PC-9 (cell line): ENCODE data around the gene KRTAP9-9. TPM values are rescaled to one million over a fixed set of nuclear protein-coding genes. Genes with fewer than 3 reads are reported as not detected.

Experiments
- BruUV-seq: library from RNA; stranded (reverse); fragments of 400-500 nt; replicated peaks from 2 replicates; lab custom pipeline; 2021; lab: Mats Ljungman, UMichigan
- CTCF ChIA-PET: fragments of 300-600 bp; sonication (Branson Sonifier 250); formaldehyde crosslinking; loops from one replicate; lab custom pipeline; 2022; ENCODE audit warnings: antibody characterized with exemption; lab: Charles Lee
- POLR2A ChIA-PET: fragments of 300-600 bp; sonication (Branson Sonifier 250); formaldehyde crosslinking; loops from one replicate; lab custom pipeline; 2022; ENCODE audit warnings: antibody characterized with exemption; ENCODE audit not compliant: unreplicated experiment; lab: Charles Lee
- DNase-seq, 2 experiments: peaks; one replicate each; pipeline versions ENCODE4 v3.0.0 to v3.0.0-alpha.2; 2015 to 2022; ENCODE audit warnings: mixed read lengths in 1 of 2
- H2AFZ ChIP-seq: fragments of 200-600 bp; sonication (generic); 2 replicates; pipeline ENCODE4 v1.8.1; 2017; ENCODE audit warnings: antibody characterized with exemption
- H3F3A ChIP-seq: fragments of 200-600 bp; sonication (generic); 2 replicates; pipeline ENCODE4 v1.8.1; 2017; ENCODE audit warnings: antibody characterized with exemption, mild to moderate bottlenecking, low read depth; ENCODE audit not compliant: insufficient read depth
- H3K27ac ChIP-seq: fragments of 200-600 bp; sonication (generic); 2 replicates; pipeline ENCODE4 v1.6.1; 2016; ENCODE audit warnings: mixed run types
- H3K27me3 ChIP-seq: fragments of 200-600 bp; sonication (generic); 2 replicates; pipeline ENCODE4 v1.6.1; 2016; ENCODE audit warnings: low read depth, mixed run types; ENCODE audit not compliant: insufficient read depth
- H3K36me3 ChIP-seq: fragments of 200-600 bp; sonication (generic); 2 replicates; pipeline ENCODE4 v1.6.1; 2016; ENCODE audit warnings: low read depth, mixed run types
- H3K4me1 ChIP-seq: fragments of 200-600 bp; sonication (generic); replicated peaks from 2 replicates; pipeline ENCODE4 v1.6.1; 2016; ENCODE audit warnings: mixed run types; ENCODE audit not compliant: insufficient read depth
- H3K4me2 ChIP-seq: fragments of 200-600 bp; sonication (generic); 2 replicates; pipeline ENCODE4 v1.6.1; 2017; ENCODE audit warnings: mixed run types
- H3K4me3 ChIP-seq: fragments of 200-600 bp; sonication (generic); 2 replicates; pipeline ENCODE4 v1.6.1; 2016; ENCODE audit warnings: mixed run types
- H3K79me2 ChIP-seq: fragments of 200-600 bp; sonication (generic); 2 replicates; pipeline ENCODE4 v1.6.1; 2017; ENCODE audit warnings: low read depth, mixed run types
- H3K9me2 ChIP-seq: fragments of 200-600 bp; sonication (generic); 2 replicates; pipeline ENCODE4 v1.8.1; 2017; ENCODE audit warnings: mild to moderate bottlenecking; ENCODE audit not compliant: insufficient read depth
- H3K9me3 ChIP-seq: fragments of 200-600 bp; sonication (generic); 2 replicates; pipeline ENCODE4 v1.8.1; 2016; ENCODE audit warnings: low read depth; ENCODE audit not compliant: insufficient read depth
- H4K20me1 ChIP-seq: fragments of 200-600 bp; sonication (generic); 2 replicates; pipeline ENCODE4 v1.8.1; 2017; ENCODE audit not compliant: insufficient read depth
- CTCF ChIP-seq: fragments of 200-600 bp; sonication (generic); conservative IDR thresholded peaks from 2 replicates; pipeline ENCODE4 v1.6.1; 2017; ENCODE audit warnings: mixed run types, antibody characterized with exemption, mild to moderate bottlenecking, moderate library complexity
- EZH2 ChIP-seq: fragments of 200-600 bp; sonication (generic); IDR thresholded peaks from 2 replicates; pipeline ENCODE4 v1.8.0; 2017; ENCODE audit warnings: antibody characterized with exemption, low read depth
- intact Hi-C: fragments of 100-400 bp; cut with micrococcal nuclease; formaldehyde crosslinking; loops from one replicate; pipeline ENCODE4 v1.10.0; 2022; ENCODE audit not compliant: unreplicated experiment
- total RNA-seq: library from RNA; stranded (reverse); gene quantifications from 2 replicates; pipeline ENCODE4 v1.2.3, GENCODE V29; 2021

Gene KRTAP9-9
- total RNA-seq, 1 experiment from 2014 or later = not detected

GRCh38 chr17:41302981-41303380, 47.8 kb downstream of the KRTAP9-9 start:
- POLR2A ChIA-PET = interaction anchor here (0.5 kb wide), 1 partner anchor 469 kb away, joined by 3 read pairs; no protein-coding TSS in a partner anchor
- Histone ChIP-seq H4K20me1 (no peaks in the 10 kb centered on the region), H3K27ac (no peak overlapping the region), H3K9me2 (no peaks in the 10 kb centered on the region), H3K79me2 (no peaks in the 10 kb centered on the region), H2AFZ (no peak overlapping the region), H3K36me3 (no peaks in the 10 kb centered on the region), H3K9me3 (no peaks in the 10 kb centered on the region), H3K4me3 (no peak overlapping the region), H3K4me2 (no peak overlapping the region), H3K27me3 (no peaks in the 10 kb centered on the region), H3K4me1 (no peaks in the 10 kb centered on the region), H3F3A (no peaks in the 10 kb centered on the region)
- CTCF ChIA-PET = no interaction called here
- no TSS peak for BruUV-seq
- no peak for DNase-seq
- intact Hi-C loops = no loop called here
- no peak for TF ChIP-seq CTCF
- TF ChIP-seq EZH2 = no peak

DNA sequence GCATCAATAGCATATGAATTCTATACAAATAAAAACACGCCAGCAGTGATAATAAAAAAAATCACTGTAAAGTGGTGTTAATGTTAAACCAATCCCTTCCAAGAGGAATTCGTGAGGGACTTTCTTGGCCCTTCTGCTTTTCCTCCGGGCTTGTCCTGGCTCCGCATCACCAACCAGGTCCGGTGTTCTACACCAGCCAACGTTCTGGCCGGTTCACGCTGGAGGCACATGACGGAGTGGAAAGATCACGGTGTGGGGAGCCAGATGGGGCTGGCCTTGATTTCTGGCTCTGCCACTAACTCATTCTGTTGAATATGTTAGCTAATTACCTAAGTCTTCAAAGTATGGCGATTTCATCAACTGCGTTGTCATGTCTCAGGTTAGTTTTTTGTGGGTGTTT, 48.9 kb downstream of the KRTAP9-9 start:
- no peak for DNase-seq
- no peaks in the 10 kb centered on the region for H3F3A ChIP-seq
- ChIA-PET POLR2A (no interaction called here), CTCF (no interaction called here)
- H3K27ac ChIP-seq = no peak overlapping the region
- H3K4me2 ChIP-seq = no peak overlapping the region
- H2AFZ ChIP-seq = no peak overlapping the region
- H3K27me3 ChIP-seq = no peaks in the 10 kb centered on the region
- H3K9me3 ChIP-seq = no peaks in the 10 kb centered on the region
- no peak overlapping the region for H3K4me3 ChIP-seq
- H3K9me2 ChIP-seq = no peaks in the 10 kb centered on the region
- intact Hi-C loops = no loop called here
- no peaks in the 10 kb centered on the region for H4K20me1 ChIP-seq
- TF ChIP-seq EZH2 (no peak), CTCF (no peak)
- H3K79me2 ChIP-seq = no peaks in the 10 kb centered on the region
- no peaks in the 10 kb centered on the region for H3K36me3 ChIP-seq
- no peaks in the 10 kb centered on the region for H3K4me1 ChIP-seq
- BruUV-seq = no TSS peak

Other genes starting within 250 kb of the KRTAP9-9 start
- gene KRTAP3-1, start 246.3 kb upstream of the KRTAP9-9 start, total RNA-seq = not detected in 2 replicates
- not detected in 2 replicates for gene KRTAP1-5, start 228.2 kb upstream of the KRTAP9-9 start, total RNA-seq
- not detected in 2 replicates for gene KRTAP1-4, start 225.2 kb upstream of the KRTAP9-9 start, total RNA-seq
- not detected in 2 replicates for gene KRTAP1-3, start 220.5 kb upstream of the KRTAP9-9 start, total RNA-seq
- gene KRTAP1-1, start 213.9 kb upstream of the KRTAP9-9 start, total RNA-seq = not detected in 2 replicates
- gene KRTAP2-1, start 208.1 kb upstream of the KRTAP9-9 start, total RNA-seq = not detected in 2 replicates
- gene KRTAP2-2, start 200.2 kb upstream of the KRTAP9-9 start, total RNA-seq = not detected in 2 replicates
- gene KRTAP2-3, start 195.3 kb upstream of the KRTAP9-9 start, total RNA-seq = 0.57 TPM in 1 of 2 replicates, not detected in the other
- gene KRTAP2-4, start 189.5 kb upstream of the KRTAP9-9 start, total RNA-seq = not detected in 2 replicates
- gene KRTAP4-7, start 171.2 kb upstream of the KRTAP9-9 start, total RNA-seq = not detected in 2 replicates
- gene KRTAP4-8, start 157.2 kb upstream of the KRTAP9-9 start, total RNA-seq = not detected in 2 replicates
- not detected in 2 replicates for gene KRTAP4-16, start 153.2 kb upstream of the KRTAP9-9 start, total RNA-seq
- not detected in 2 replicates for gene KRTAP4-9, start 150.0 kb upstream of the KRTAP9-9 start, total RNA-seq
- not detected in 2 replicates for gene KRTAP4-11, start 137.0 kb upstream of the KRTAP9-9 start, total RNA-seq
- gene KRTAP4-12, start 131.2 kb upstream of the KRTAP9-9 start, total RNA-seq = not detected in 2 replicates
- not detected in 2 replicates for gene KRTAP4-6, start 114.8 kb upstream of the KRTAP9-9 start, total RNA-seq
- not detected in 2 replicates for gene KRTAP4-5, start 105.6 kb upstream of the KRTAP9-9 start, total RNA-seq
- gene KRTAP4-4, start 94.6 kb upstream of the KRTAP9-9 start, total RNA-seq = not detected in 2 replicates
- not detected in 2 replicates for gene KRTAP4-3, start 87.2 kb upstream of the KRTAP9-9 start, total RNA-seq
- gene KRTAP4-2, start 77.2 kb upstream of the KRTAP9-9 start, total RNA-seq = not detected in 2 replicates
- not detected in 2 replicates for gene KRTAP4-1, start 70.5 kb upstream of the KRTAP9-9 start, total RNA-seq
- not detected in 2 replicates for gene KRTAP9-1, start 65.5 kb upstream of the KRTAP9-9 start, total RNA-seq
- gene KRTAP9-2, start 28.7 kb upstream of the KRTAP9-9 start, total RNA-seq = not detected in 2 replicates
- gene KRTAP9-3, start 22.9 kb upstream of the KRTAP9-9 start, total RNA-seq = not detected in 2 replicates
- gene KRTAP9-8, start 17.4 kb upstream of the KRTAP9-9 start, total RNA-seq = not detected in 2 replicates
- gene KRTAP9-4, start 5.7 kb upstream of the KRTAP9-9 start, total RNA-seq = not detected in 2 replicates
- not detected in 2 replicates for gene KRTAP9-6, start 10.0 kb downstream of the KRTAP9-9 start, total RNA-seq
- not detected in 2 replicates for gene KRTAP9-7, start 20.3 kb downstream of the KRTAP9-9 start, total RNA-seq
- gene KRTAP29-1, start 47.5 kb downstream of the KRTAP9-9 start, total RNA-seq = not detected in 2 replicates
- not detected in 2 replicates for gene KRTAP16-1, start 53.9 kb downstream of the KRTAP9-9 start, total RNA-seq
- gene KRTAP17-1, start 60.3 kb downstream of the KRTAP9-9 start, total RNA-seq = not detected in 2 replicates
- gene KRT33A, start 95.4 kb downstream of the KRTAP9-9 start, total RNA-seq = not detected in 2 replicates
- gene KRT33B, start 114.4 kb downstream of the KRTAP9-9 start, total RNA-seq = not detected in 2 replicates
- gene KRT34, start 126.9 kb downstream of the KRTAP9-9 start, total RNA-seq = 0.45 and 1.4 TPM in 2 replicates
- gene KRT31, start 142.2 kb downstream of the KRTAP9-9 start, total RNA-seq = not detected in 2 replicates
- gene KRT37, start 169.2 kb downstream of the KRTAP9-9 start, total RNA-seq = not detected in 2 replicates
- not detected in 2 replicates for gene KRT38, start 185.6 kb downstream of the KRTAP9-9 start, total RNA-seq
- gene KRT32, start 212.0 kb downstream of the KRTAP9-9 start, total RNA-seq = not detected in 2 replicates
- gene KRT35, start 225.8 kb downstream of the KRTAP9-9 start, total RNA-seq = not detected in 2 replicates
- gene KRT36, start 234.5 kb downstream of the KRTAP9-9 start, total RNA-seq = not detected in 2 replicates